ENCODE results near the gene NT5E.
A peak's percentile ranks its signal among the peaks of the same experiment; 100 is the strongest.

Gene NT5E

GRCh38 chr6:85482905-85483700, 33.2 kb downstream of the NT5E start:
- Histone ChIP-seq H3K4me2 (ENCODE audit: low read depth, low read length, poor library complexity, severe bottlenecking) (no peak overlapping the region), H3K9ac (ENCODE audit: low read depth, low read length, poor library complexity, severe bottlenecking) (no peak overlapping the region), H3K4me1 (ENCODE audit: insufficient read depth, low read length, poor library complexity, severe bottlenecking) (no peaks in the 10 kb centered on the region), H3F3A (ENCODE audit: low read depth) (no peaks in the 10 kb centered on the region), H3K9me2 (replicated peaks; ENCODE audit: low read depth, low read length) (no peaks in the 10 kb centered on the region), H3K79me2 (ENCODE audit: insufficient read depth, low read length) (no peaks in the 10 kb centered on the region), H2AFZ (ENCODE audit: low read length) (peak overlapping the region; percentile 20; the same call in 1 of the 2 replicates), H3K36me3 (ENCODE audit: insufficient read depth, low read length) (no peaks in the 10 kb centered on the region), H4K20me1 (ENCODE audit: insufficient read depth, low read length, poor library complexity, severe bottlenecking) (no peaks in the 10 kb centered on the region), H3K4me3 (ENCODE audit: low read length, poor library complexity, severe bottlenecking) (no peak overlapping the region), H3K27me3 (ENCODE audit: insufficient read depth, low read length, poor library complexity, severe bottlenecking) (no peaks in the 10 kb centered on the region), H3K9me3 (ENCODE audit: insufficient read depth, low read depth, low read length) (no peaks in the 10 kb centered on the region)
- TF ChIP-seq EZH2phosphoT487 (IDR thresholded peaks at IDR 0.05; ENCODE audit: borderline replicate concordance) (no peak), CTCF (conservative IDR thresholded peaks at IDR 0.05; ENCODE audit: low read length) (peak; percentile 99)

DNA sequence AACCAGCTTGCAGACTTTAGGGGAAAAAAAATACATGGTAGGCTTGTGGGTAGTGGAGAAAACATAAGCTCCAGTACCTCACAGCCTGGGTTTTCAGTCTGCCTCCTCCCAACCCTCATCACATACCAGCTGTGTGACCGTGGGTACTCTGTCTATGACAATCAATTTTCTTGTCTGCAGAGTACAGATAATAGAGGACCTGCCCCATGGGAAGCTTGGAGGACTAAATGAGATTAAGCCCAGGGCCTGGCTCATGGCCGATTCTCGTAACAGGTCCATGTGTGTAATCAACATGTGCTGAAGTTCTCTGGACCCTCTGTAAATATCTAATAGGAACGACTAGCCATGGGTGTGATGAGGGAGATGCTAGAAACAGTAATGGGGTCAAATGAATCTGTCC, 34.0 kb downstream of the NT5E start:
- H3K9me3 ChIP-seq (ENCODE audit: insufficient read depth, low read depth, low read length), result no peaks in the 10 kb centered on the region
- H3F3A ChIP-seq (ENCODE audit: low read depth), result no peaks in the 10 kb centered on the region
- TF ChIP-seq CTCF (conservative IDR thresholded peaks at IDR 0.05; ENCODE audit: low read length) (no peak), EZH2phosphoT487 (IDR thresholded peaks at IDR 0.05; ENCODE audit: borderline replicate concordance) (no peak)
- no peaks in the 10 kb centered on the region for H4K20me1 ChIP-seq (ENCODE audit: insufficient read depth, low read length, poor library complexity, severe bottlenecking)
- H3K27me3 ChIP-seq (ENCODE audit: insufficient read depth, low read length, poor library complexity, severe bottlenecking), result no peaks in the 10 kb centered on the region
- no peak overlapping the region for H3K4me2 ChIP-seq (ENCODE audit: low read depth, low read length, poor library complexity, severe bottlenecking)
- H2AFZ ChIP-seq (ENCODE audit: low read length), result no peak overlapping the region
- H3K79me2 ChIP-seq (ENCODE audit: insufficient read depth, low read length), result no peaks in the 10 kb centered on the region
- H3K4me1 ChIP-seq (ENCODE audit: insufficient read depth, low read length, poor library complexity, severe bottlenecking), result no peaks in the 10 kb centered on the region
- no peaks in the 10 kb centered on the region for H3K36me3 ChIP-seq (ENCODE audit: insufficient read depth, low read length)
- no peak overlapping the region for H3K9ac ChIP-seq (ENCODE audit: low read depth, low read length, poor library complexity, severe bottlenecking)
- H3K9me2 ChIP-seq (replicated peaks; ENCODE audit: low read depth, low read length), result no peaks in the 10 kb centered on the region
- H3K4me3 ChIP-seq (ENCODE audit: low read length, poor library complexity, severe bottlenecking), result no peak overlapping the region

- Histone ChIP-seq H3K9ac (ENCODE audit: low read depth, low read length, poor library complexity, severe bottlenecking) (no peak overlapping the region), H3F3A (ENCODE audit: low read depth) (no peaks in the 10 kb centered on the region), H4K20me1 (ENCODE audit: insufficient read depth, low read length, poor library complexity, severe bottlenecking) (no peaks in the 10 kb centered on the region), H2AFZ (ENCODE audit: low read length) (no peak overlapping the region), H3K79me2 (ENCODE audit: insufficient read depth, low read length) (no peaks in the 10 kb centered on the region), H3K36me3 (ENCODE audit: insufficient read depth, low read length) (no peaks in the 10 kb centered on the region), H3K4me3 (ENCODE audit: low read length, poor library complexity, severe bottlenecking) (no peak overlapping the region), H3K4me2 (ENCODE audit: low read depth, low read length, poor library complexity, severe bottlenecking) (no peak overlapping the region), H3K4me1 (ENCODE audit: insufficient read depth, low read length, poor library complexity, severe bottlenecking) (no peaks in the 10 kb centered on the region), H3K27me3 (ENCODE audit: insufficient read depth, low read length, poor library complexity, severe bottlenecking) (no peaks in the 10 kb centered on the region), H3K9me3 (ENCODE audit: insufficient read depth, low read depth, low read length) (no peaks in the 10 kb centered on the region), H3K9me2 (replicated peaks; ENCODE audit: low read depth, low read length) (no peaks in the 10 kb centered on the region)
- TF ChIP-seq CTCF (conservative IDR thresholded peaks at IDR 0.05; ENCODE audit: low read length) (no peak), EZH2phosphoT487 (IDR thresholded peaks at IDR 0.05; ENCODE audit: borderline replicate concordance) (no peak)
Measured at GRCh38 chr6:85484948-85485347, 35.1 kb downstream of the NT5E start.

Measured in Loucy (cell line).